ENCODE results near the gene FRS2. TPM values are rescaled to one million over a fixed set of nuclear protein-coding genes. Genes with fewer than 3 reads are reported as not detected.

Gene FRS2
- total and polyA plus RNA-seq, 10 donors, result 3.4 to 51.7 (median 26.5) TPM

DNA sequence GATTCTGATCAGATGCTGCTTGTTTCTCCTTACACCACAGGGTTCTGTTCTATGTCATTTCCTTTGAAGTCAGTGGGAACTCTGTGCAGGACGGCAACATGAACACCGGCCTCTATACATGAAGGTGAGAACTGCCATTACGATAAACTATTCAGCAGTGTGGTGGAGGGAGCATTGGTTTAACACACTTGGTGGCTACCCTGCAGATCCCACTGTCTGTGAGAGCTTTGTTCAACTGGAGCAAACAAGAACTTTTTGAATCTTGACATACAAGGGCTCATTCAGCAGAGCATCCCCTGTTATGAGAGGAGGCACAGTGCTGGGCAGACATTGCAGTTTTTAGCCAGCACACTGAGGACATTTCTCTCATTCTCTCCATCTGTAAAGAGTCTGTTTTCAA lies 10.7 kb upstream of the FRS2 start:
- H3K4me3 ChIP-seq, result no peak overlapping the region
- intact Hi-C loops (cut with DNase I; ENCODE audit: low total_unique reads), result no loop called here

DNA sequence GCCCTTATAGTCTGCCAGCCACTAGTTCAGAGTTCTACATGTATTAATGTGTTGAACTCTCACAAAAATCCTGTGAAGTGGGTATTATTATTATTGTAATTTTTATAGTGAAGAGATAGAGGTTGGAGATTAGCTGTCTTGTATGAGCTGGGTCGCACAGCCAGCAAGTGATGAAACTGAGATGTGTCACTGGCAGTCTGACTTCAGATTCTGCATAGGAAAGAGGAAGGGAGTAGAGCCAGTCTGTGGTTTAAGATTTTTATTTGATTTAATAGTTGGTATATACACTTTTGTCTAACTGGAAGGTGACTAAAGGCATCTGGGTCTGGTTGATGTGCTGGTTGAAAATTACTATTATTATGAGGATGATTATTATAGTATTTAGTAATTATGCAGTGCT lies 5.8 kb upstream of the FRS2 start:
- Histone ChIP-seq H3K4me3 (no peak overlapping the region), H3K27me3 (replicated peaks in 1 of 7) (no peaks in the 10 kb centered on the region), H3K4me1 (peaks cover 0 to 23% (median 10%) of the 10 kb centered on the region in 6 donors), H3K36me3 (no peaks in the 10 kb centered on the region), H3K9me3 (no peaks in the 10 kb centered on the region), H3K27ac (no peak overlapping the region)
- DNase-seq, result no peak
- TF ChIP-seq POLR2AphosphoS5 (IDR thresholded peaks at IDR 0.05) (no peak), POLR2A (IDR thresholded peaks at IDR 0.05) (no peak)
- TF ChIP-seq, protein P1, sequence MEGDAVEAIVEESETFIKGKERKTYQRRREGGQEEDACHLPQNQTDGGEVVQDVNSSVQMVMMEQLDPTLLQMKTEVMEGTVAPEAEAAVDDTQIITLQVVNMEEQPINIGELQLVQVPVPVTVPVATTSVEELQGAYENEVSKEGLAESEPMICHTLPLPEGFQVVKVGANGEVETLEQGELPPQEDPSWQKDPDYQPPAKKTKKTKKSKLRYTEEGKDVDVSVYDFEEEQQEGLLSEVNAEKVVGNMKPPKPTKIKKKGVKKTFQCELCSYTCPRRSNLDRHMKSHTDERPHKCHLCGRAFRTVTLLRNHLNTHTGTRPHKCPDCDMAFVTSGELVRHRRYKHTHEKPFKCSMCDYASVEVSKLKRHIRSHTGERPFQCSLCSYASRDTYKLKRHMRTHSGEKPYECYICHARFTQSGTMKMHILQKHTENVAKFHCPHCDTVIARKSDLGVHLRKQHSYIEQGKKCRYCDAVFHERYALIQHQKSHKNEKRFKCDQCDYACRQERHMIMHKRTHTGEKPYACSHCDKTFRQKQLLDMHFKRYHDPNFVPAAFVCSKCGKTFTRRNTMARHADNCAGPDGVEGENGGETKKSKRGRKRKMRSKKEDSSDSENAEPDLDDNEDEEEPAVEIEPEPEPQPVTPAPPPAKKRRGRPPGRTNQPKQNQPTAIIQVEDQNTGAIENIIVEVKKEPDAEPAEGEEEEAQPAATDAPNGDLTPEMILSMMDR (IDR thresholded peaks at IDR 0.05 in 8 of 11, conservative IDR thresholded peaks at IDR 0.05 in 3 of 11), result no peak
- intact Hi-C loops (cut with DNase I; ENCODE audit: low total_unique reads), result no loop called here
- 31 to 65% (median 38%) methylated on average over 1 of the region's 1 CpG for WGBS, 5 donors

More for the DNA sequence above, 10.7 kb upstream of the FRS2 start:
- no peaks in the 10 kb centered on the region for H3K36me3 ChIP-seq
- no peaks in the 10 kb centered on the region for H3K27me3 ChIP-seq (replicated peaks in 1 of 7)
- no peak overlapping the region for H3K27ac ChIP-seq
- H3K4me1 ChIP-seq, result no peaks in the 10 kb centered on the region
- TF ChIP-seq POLR2AphosphoS5 (IDR thresholded peaks at IDR 0.05) (no peak), POLR2A (IDR thresholded peaks at IDR 0.05) (no peak)
- TF ChIP-seq, protein P1 (IDR thresholded peaks at IDR 0.05 in 8 of 11, conservative IDR thresholded peaks at IDR 0.05 in 3 of 11), result no peak
- no peaks in the 10 kb centered on the region for H3K9me3 ChIP-seq
- 76 to 89% (median 82%) methylated on average over 3 of the region's 3 CpGs for WGBS, 5 donors
- no peak for DNase-seq

DNA sequence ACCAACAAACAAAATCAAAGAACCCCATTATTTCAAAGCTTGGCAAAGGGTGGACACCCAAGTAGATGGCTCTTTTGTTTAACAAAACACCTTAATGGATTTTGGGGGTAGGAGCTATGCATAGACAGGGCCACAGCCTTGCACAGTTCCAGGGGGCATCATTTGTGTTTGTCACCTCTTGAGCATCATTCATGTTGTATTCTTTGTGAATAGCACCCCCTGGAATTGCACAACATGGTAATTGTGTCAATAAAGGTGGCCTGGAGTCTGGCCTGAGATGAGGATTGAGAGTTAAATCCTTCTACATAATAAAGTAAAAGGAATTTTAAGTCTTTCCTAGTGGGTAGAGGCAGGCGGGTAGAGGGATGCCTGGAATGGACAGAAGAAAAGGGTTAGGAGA lies 3.3 kb upstream of the FRS2 start:
- H3K4me1 ChIP-seq, result peaks cover 11 to 42% (median 25%) of the 10 kb centered on the region in 6 donors
- no peaks in the 10 kb centered on the region for H3K36me3 ChIP-seq
- no peak for DNase-seq
- intact Hi-C loops (cut with DNase I; ENCODE audit: low total_unique reads), result no loop called here
- H3K9me3 ChIP-seq, result no peaks in the 10 kb centered on the region
- H3K27me3 ChIP-seq (replicated peaks in 1 of 7), result no peaks in the 10 kb centered on the region
- TF ChIP-seq POLR2A (IDR thresholded peaks at IDR 0.05), result no peak
- no peak for TF ChIP-seq POLR2AphosphoS5 (IDR thresholded peaks at IDR 0.05)
- TF ChIP-seq, protein P1 (IDR thresholded peaks at IDR 0.05 in 8 of 11, conservative IDR thresholded peaks at IDR 0.05 in 3 of 11), result no peak
- H3K27ac ChIP-seq, result peak overlapping the region in 5 of 8 donors; percentile 20 to 61 (median 52)
- no peak overlapping the region for H3K4me3 ChIP-seq
- WGBS, 5 donors, result 96 to 100% (median 100%) methylated on average over 1 of the region's 1 CpG

DNA sequence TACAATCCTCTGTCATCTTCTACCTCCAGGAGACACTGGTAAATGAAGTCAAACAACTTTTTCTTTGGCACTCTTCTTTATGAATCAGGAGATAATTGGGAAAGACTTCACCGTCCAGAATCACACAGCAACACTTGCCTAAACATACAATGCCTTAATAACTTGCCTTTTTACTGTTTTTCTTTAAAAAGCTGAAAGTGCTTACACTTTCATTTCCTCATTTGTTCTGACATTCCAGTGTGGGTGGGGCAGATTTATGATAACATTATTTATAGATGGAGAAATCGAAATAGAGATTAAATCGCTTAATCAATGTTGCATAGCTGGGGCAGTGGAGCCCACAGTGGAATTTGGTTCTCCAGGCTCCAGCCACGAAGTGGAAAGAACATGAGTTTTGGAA lies 2.8 kb upstream of the FRS2 start:
- 50 to 58% (median 56%) methylated on average over 4 of the region's 4 CpGs for WGBS, 5 donors
- Histone ChIP-seq H3K4me1 (peaks cover 16 to 47% (median 30%) of the 10 kb centered on the region in 6 donors), H3K27me3 (replicated peaks in 1 of 7) (no peaks in the 10 kb centered on the region), H3K27ac (peak overlapping the region in 5 of 8 donors; percentile 20 to 61 (median 52)), H3K9me3 (no peaks in the 10 kb centered on the region), H3K36me3 (no peaks in the 10 kb centered on the region), H3K4me3 (no peak overlapping the region)
- DNase-seq, result no peak
- no peak for TF ChIP-seq POLR2AphosphoS5 (IDR thresholded peaks at IDR 0.05)
- TF ChIP-seq POLR2A (IDR thresholded peaks at IDR 0.05), result no peak
- TF ChIP-seq, protein P1 (IDR thresholded peaks at IDR 0.05 in 8 of 11, conservative IDR thresholded peaks at IDR 0.05 in 3 of 11), result no peak
- intact Hi-C loops (cut with DNase I; ENCODE audit: low total_unique reads), result no loop called here

All from spleen (tissue), 11 donors.